H1 (cell line): ENCODE measurements around the gene ATP7B.

Source experiments
- BCL11A ChIP-seq, 2 experiments: IDR thresholded peaks; one replicate each; pipeline ENCODE4 v1.6.1; 2011; ENCODE audit warnings: low read depth in 2 of 2, low read length in 2 of 2, mild to moderate bottlenecking in 2 of 2
- CEBPB ChIP-seq: IDR thresholded peaks from 2 replicates; pipeline ENCODE4 v1.6.1; 2012; ENCODE audit warnings: low read depth, low read length
- CHD1 ChIP-seq: IDR thresholded peaks from 2 replicates; pipeline ENCODE4 v1.6.1; 2012; ENCODE audit warnings: low read depth, low read length, improper control_type of control experiment
- CHD2 ChIP-seq: IDR thresholded peaks from 2 replicates; pipeline ENCODE4 v1.6.1; 2012; ENCODE audit warnings: low read length, improper control_type of control experiment
- FOSL1 ChIP-seq: IDR thresholded peaks from 2 replicates; pipeline ENCODE4 v1.6.1; 2011; ENCODE audit warnings: mild to moderate bottlenecking, low read depth, low read length, moderate library complexity; ENCODE audit not compliant: insufficient read depth
- GTF2F1 ChIP-seq: IDR thresholded peaks from 2 replicates; pipeline ENCODE4 v1.6.1; 2012; ENCODE audit warnings: low read depth, low read length, improper control_type of control experiment, borderline replicate concordance
- HDAC2 ChIP-seq, 2 experiments: fragments of 300-600 bp in 1 of 2; sonication (generic) in 1 of 2; IDR thresholded peaks; 2 replicates each; pipeline ENCODE4 v1.6.1; 2011 to 2012; ENCODE audit warnings: low read depth in 2 of 2, low read length in 2 of 2, mild to moderate bottlenecking in 2 of 2, moderate library complexity in 2 of 2, borderline replicate concordance in 1 of 2, inconsistent platforms in 1 of 2
- JUND ChIP-seq: IDR thresholded peaks from 2 replicates; pipeline ENCODE4 v1.6.1; 2011; ENCODE audit warnings: mild to moderate bottlenecking, improper control_type of control experiment, low read length
- POLR2A ChIP-seq, 2 experiments: IDR thresholded peaks; 1 replicate in 1 of 2; 2 replicates in 1 of 2; pipeline ENCODE4 v1.6.1; 2011; ENCODE audit warnings: low read depth in 2 of 2, low read length in 2 of 2, mild to moderate bottlenecking in 2 of 2; ENCODE audit errors: control extremely low read depth in 1 of 2
- RFX5 ChIP-seq: IDR thresholded peaks from 2 replicates; pipeline ENCODE4 v1.6.1; 2011; ENCODE audit warnings: low read depth, low read length, improper control_type of control experiment, borderline replicate concordance
- TCF12 ChIP-seq: IDR thresholded peaks from 2 replicates; pipeline ENCODE4 v1.6.1; 2011; ENCODE audit warnings: low read depth, mild to moderate bottlenecking, low read length
- TF ChIP-seq, protein P1 (sequence below): IDR thresholded peaks from 2 replicates; pipeline ENCODE4 v1.6.1; 2011; ENCODE audit warnings: low read depth, mild to moderate bottlenecking, low read length; ENCODE audit not compliant: insufficient read depth
- TF ChIP-seq, protein P2 (sequence below): IDR thresholded peaks from 2 replicates; pipeline ENCODE4 v1.6.1; 2011; ENCODE audit warnings: low read length, improper control_type of control experiment
- TF ChIP-seq, protein P3 (sequence below), 3 experiments: IDR thresholded peaks; 1 replicate in 2 of 3; 2 replicates in 1 of 3; pipeline versions ENCODE4 v1.5.1 to v1.6.1; 2011; ENCODE audit warnings: low read length in 3 of 3, mild to moderate bottlenecking in 3 of 3, inconsistent platforms in 2 of 3, low read depth in 1 of 3, moderate library complexity in 1 of 3; ENCODE audit not compliant: insufficient read depth in 1 of 3; ENCODE audit errors: control extremely low read depth in 1 of 3

DNA sequence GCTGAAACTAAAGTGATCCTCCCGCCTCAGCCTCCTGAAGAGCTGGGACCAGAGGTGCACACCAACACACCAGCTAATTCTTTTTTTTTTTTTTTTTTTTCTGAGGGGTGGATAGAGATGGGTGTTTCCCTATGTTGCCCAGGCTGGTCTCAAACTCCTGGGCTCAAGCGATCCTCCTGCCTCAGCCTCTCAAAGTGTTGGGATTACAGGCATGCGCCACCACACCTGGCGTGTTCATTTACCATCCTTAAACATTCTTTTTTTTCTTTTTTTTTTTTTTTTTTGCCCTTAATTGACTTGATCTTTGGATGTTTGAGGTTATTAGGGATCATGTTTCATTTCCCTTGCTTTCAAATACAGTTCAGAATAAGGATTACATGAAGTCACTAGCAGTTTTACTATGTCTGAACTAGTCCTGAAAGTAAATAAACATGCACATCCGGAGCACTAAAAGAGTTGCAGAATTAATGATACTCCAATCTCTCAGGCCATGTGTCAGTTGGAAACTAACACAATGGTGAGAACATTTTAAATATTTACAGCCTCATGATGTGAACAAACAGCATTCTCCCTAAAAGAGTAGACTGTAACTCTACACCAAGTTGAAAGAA, 23.5 kb upstream of the ATP7B start:
- TF ChIP-seq TCF12 (no peak), CEBPB (no peak), BCL11A (IDR thresholded peaks at IDR 0.05; ENCODE audit: low read depth in 2 of 2, low read length in 2 of 2) (no peak), JUND (no peak), POLR2A (IDR thresholded peaks at IDR 0.05; ENCODE audit: control extremely low read depth in 1 of 2, low read depth in 2 of 2, low read length in 2 of 2) (no peak), CHD1 (no peak), CHD2 (no peak), HDAC2 (IDR thresholded peaks at IDR 0.05; ENCODE audit: borderline replicate concordance in 1 of 2, low read depth in 2 of 2, low read length in 2 of 2) (no peak), GTF2F1 (no peak), FOSL1 (no peak), RFX5 (no peak)
- TF ChIP-seq, protein P1, sequence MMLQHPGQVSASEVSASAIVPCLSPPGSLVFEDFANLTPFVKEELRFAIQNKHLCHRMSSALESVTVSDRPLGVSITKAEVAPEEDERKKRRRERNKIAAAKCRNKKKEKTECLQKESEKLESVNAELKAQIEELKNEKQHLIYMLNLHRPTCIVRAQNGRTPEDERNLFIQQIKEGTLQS, result no peak
- TF ChIP-seq, protein P2, sequence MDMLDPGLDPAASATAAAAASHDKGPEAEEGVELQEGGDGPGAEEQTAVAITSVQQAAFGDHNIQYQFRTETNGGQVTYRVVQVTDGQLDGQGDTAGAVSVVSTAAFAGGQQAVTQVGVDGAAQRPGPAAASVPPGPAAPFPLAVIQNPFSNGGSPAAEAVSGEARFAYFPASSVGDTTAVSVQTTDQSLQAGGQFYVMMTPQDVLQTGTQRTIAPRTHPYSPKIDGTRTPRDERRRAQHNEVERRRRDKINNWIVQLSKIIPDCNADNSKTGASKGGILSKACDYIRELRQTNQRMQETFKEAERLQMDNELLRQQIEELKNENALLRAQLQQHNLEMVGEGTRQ, result no peak
- TF ChIP-seq, protein P3, sequence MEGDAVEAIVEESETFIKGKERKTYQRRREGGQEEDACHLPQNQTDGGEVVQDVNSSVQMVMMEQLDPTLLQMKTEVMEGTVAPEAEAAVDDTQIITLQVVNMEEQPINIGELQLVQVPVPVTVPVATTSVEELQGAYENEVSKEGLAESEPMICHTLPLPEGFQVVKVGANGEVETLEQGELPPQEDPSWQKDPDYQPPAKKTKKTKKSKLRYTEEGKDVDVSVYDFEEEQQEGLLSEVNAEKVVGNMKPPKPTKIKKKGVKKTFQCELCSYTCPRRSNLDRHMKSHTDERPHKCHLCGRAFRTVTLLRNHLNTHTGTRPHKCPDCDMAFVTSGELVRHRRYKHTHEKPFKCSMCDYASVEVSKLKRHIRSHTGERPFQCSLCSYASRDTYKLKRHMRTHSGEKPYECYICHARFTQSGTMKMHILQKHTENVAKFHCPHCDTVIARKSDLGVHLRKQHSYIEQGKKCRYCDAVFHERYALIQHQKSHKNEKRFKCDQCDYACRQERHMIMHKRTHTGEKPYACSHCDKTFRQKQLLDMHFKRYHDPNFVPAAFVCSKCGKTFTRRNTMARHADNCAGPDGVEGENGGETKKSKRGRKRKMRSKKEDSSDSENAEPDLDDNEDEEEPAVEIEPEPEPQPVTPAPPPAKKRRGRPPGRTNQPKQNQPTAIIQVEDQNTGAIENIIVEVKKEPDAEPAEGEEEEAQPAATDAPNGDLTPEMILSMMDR (IDR thresholded peaks at IDR 0.05; ENCODE audit: control extremely low read depth in 1 of 3, insufficient read depth in 1 of 3, low read depth in 1 of 3, low read length in 3 of 3), result no peak
